Psoas muscle (tissue), 8 donors: ENCODE data around the gene SETX. TPM values are rescaled to one million over a fixed set of nuclear protein-coding genes. Genes with fewer than 3 reads are reported as not detected.

ENCODE experiments used
- ATAC-seq, 4 donors: fragments of 200-7000 bp; cut with Tn5 transposase; one replicate each; pipeline ENCODE4 v1.9.1; 2020; ENCODE audit warnings: moderate library complexity in 3 of 4, mild to moderate bottlenecking in 2 of 4
- DNase-seq, 2 donors: peaks; one replicate each; pipeline ENCODE4 v3.0.0-alpha.2; 2020
- H3K27ac ChIP-seq: fragments of 200-600 bp; one replicate; pipeline ENCODE4 v1.8.0; 2022
- H3K27me3 ChIP-seq, 3 donors: fragments of 200-600 bp in 1 of 3; one replicate each; pipeline versions ENCODE4 v1.6.1 to v1.8.0; 2013 to 2022; ENCODE audit warnings: low read length in 2 of 3, mild to moderate bottlenecking in 2 of 3, moderate library complexity in 1 of 3; ENCODE audit not compliant: insufficient read depth in 3 of 3
- H3K36me3 ChIP-seq, 2 donors: fragments of 200-600 bp in 1 of 2; one replicate each; pipeline versions ENCODE4 v1.6.1 to v1.8.0; 2013 to 2022; ENCODE audit warnings: low read depth in 1 of 2, mild to moderate bottlenecking in 1 of 2, moderate library complexity in 1 of 2; ENCODE audit not compliant: insufficient read depth in 1 of 2
- H3K4me1 ChIP-seq: fragments of 200-600 bp; one replicate; pipeline ENCODE4 v1.8.0; 2022
- H3K4me3 ChIP-seq: fragments of 200-600 bp; one replicate; pipeline ENCODE4 v1.8.0; 2022; ENCODE audit warnings: mild to moderate bottlenecking
- H3K9me3 ChIP-seq: fragments of 200-600 bp; one replicate; pipeline ENCODE4 v1.8.0; 2022
- CTCF ChIP-seq: fragments of 200-600 bp; IDR thresholded peaks from one replicate; pipeline ENCODE4 v1.8.0; 2022; ENCODE audit warnings: antibody characterized with exemption
- WGBS, 3 donors: extraction: QIAGEN DNeasy Blood & Tissue Kit; methylation state at CpG; one replicate each; pipeline versions ENCODE4 v1.1.6 to v1.1.7; 2013; 5-methylcytosine and 5-hydroxymethylcytosine counted together
- intact Hi-C, 2 donors: fragments of 100-400 bp; cut with DNase I; formaldehyde crosslinking; loops; one replicate each; pipeline versions ENCODE4 v1.11.0 to v1.14.2; 2022
- polyA plus RNA-seq, 3 donors: library from polyadenylated mRNA; stranded (reverse); fragments of 200-250 nt; gene quantifications; one replicate each; pipeline ENCODE4 v1.2.3, GENCODE V29; 2013
- total RNA-seq, 4 donors: library from RNA; stranded (reverse); fragmentation: NEBNext Ultra II Directional in 2 of 4; extraction: Animal tissue kit (Norgen Biotek cat#: 25700) in 2 of 4; gene quantifications; one replicate each; pipeline versions ENCODE4 v1.2.1 to v1.2.4, GENCODE V29; 2021 to 2023
- donor health status: healthy with polysubstance abuse.
- donor health status: DM: no; HTN: no; CAD: no; lungs with moderate emphysema.
- donor health status: Bipolar disorder and iron deficiency.
- donor health status: healthy.
- donor health status: DM: yes; HTN: yes; CAD: no.
- donor health status: DM: no; HTN: no; CAD: no.
- donor health status: DM: no; HTN: no; CAD: no.
- donor health status: DM: yes; HTN: yes; CAD: no.

Gene SETX
- total and polyA plus RNA-seq, 7 donors: 10.0 to 26.8 (median 20.6) TPM

- no peaks in the 10 kb centered on the region for H3K4me1 ChIP-seq
- no peak for DNase-seq
- no peak overlapping the region for H3K27ac ChIP-seq
- TF ChIP-seq CTCF: no peak
- no peaks in the 10 kb centered on the region for H3K27me3 ChIP-seq
- peaks cover 12 to 93% of the 10 kb centered on the region in 2 donors for H3K36me3 ChIP-seq
- 95 to 99% (median 95%) methylated on average over 6 of the region's 6 CpGs for WGBS, 3 donors
- H3K9me3 ChIP-seq: no peaks in the 10 kb centered on the region
- ATAC-seq: no peak
- intact Hi-C loops: no loop called here
- no peak overlapping the region for H3K4me3 ChIP-seq
These were observed 53.3 kb downstream of the SETX start for GRCh38 chr9:132301521-132301920.

GRCh38 chr9:132299221-132299620 is 55.6 kb downstream of the SETX start:
- Histone ChIP-seq H3K36me3 (peaks cover 13 to 96% of the 10 kb centered on the region in 2 donors), H3K4me3 (no peak overlapping the region), H3K9me3 (no peaks in the 10 kb centered on the region), H3K4me1 (no peaks in the 10 kb centered on the region), H3K27me3 (no peaks in the 10 kb centered on the region), H3K27ac (no peak overlapping the region)
- no peak for ATAC-seq
- no peak for TF ChIP-seq CTCF
- DNase-seq: no peak
- intact Hi-C loops: no loop called here

- H3K9me3 ChIP-seq: no peaks in the 10 kb centered on the region
- intact Hi-C loops: no loop called here
- no peak for ATAC-seq
- no peaks in the 10 kb centered on the region for H3K27me3 ChIP-seq
- no peak overlapping the region for H3K27ac ChIP-seq
- DNase-seq: no peak
- H3K4me3 ChIP-seq: no peak overlapping the region
- 90 to 96% (median 96%) methylated on average over 2 of the region's 2 CpGs for WGBS, 3 donors
- no peaks in the 10 kb centered on the region for H3K4me1 ChIP-seq
- H3K36me3 ChIP-seq: peaks cover 13 to 80% of the 10 kb centered on the region in 2 donors
- TF ChIP-seq CTCF: no peak
These were observed 59.6 kb downstream of the SETX start for GRCh38 chr9:132295181-132295580.

- intact Hi-C loops: loop anchor here in 1 of 2 donors (5.0 kb wide), 1 partner anchor 34 kb away; no protein-coding TSS in a partner anchor
- 92 to 95% (median 93%) methylated on average over 13 of the region's 13 CpGs for WGBS, 3 donors
- ATAC-seq (no peak), DNase-seq (no peak)
- Histone ChIP-seq H3K36me3 (peaks cover 6 to 68% of the 10 kb centered on the region in 2 donors), H3K27me3 (no peaks in the 10 kb centered on the region), H3K27ac (no peak overlapping the region), H3K4me3 (no peak overlapping the region), H3K9me3 (no peaks in the 10 kb centered on the region), H3K4me1 (peaks cover 10% of the 10 kb centered on the region)
- no peak for TF ChIP-seq CTCF
These were observed 61.6 kb downstream of the SETX start for GRCh38 chr9:132293145-132293721.

GRCh38 chr9:132288966-132289365 is 65.8 kb downstream of the SETX start:
- Histone ChIP-seq H3K9me3 (no peaks in the 10 kb centered on the region), H3K27ac (no peak overlapping the region), H3K4me1 (peaks cover 10% of the 10 kb centered on the region), H3K36me3 (peaks cover 6 to 68% of the 10 kb centered on the region in 2 donors), H3K27me3 (no peaks in the 10 kb centered on the region), H3K4me3 (no peak overlapping the region)
- TF ChIP-seq CTCF: no peak
- ATAC-seq (no peak), DNase-seq (no peak)
- intact Hi-C loops: loop anchor here (10.0 kb wide), 1 partner anchor 1154 kb away; no protein-coding TSS in a partner anchor
- 88 to 92% (median 89%) methylated on average over 2 of the region's 2 CpGs for WGBS, 3 donors
